Ureter (tissue), 1 donor: ENCODE measurements around the gene PGS1. TPM values are rescaled to one million over a fixed set of nuclear protein-coding genes. Genes with fewer than 3 reads are reported as not detected.
"Not testable (repeated sequence)": the region's sequence is repeated elsewhere in the genome, so short reads cannot be mapped to it uniquely, and the experiment has no call there.

ENCODE experiments used
- DNase-seq: peaks from one replicate; pipeline ENCODE4 v3.0.0-alpha.2; 2020; ENCODE audit warnings: low spot score
- total RNA-seq: library from RNA; stranded (reverse); gene quantifications from one replicate; pipeline ENCODE4 v1.2.4, GENCODE V29; 2023
- donor health status: DM: yes; HTN: yes; CAD: no.

PGS1 gene
- total RNA-seq, 1 donor from 2014 or later, result 73.2 TPM

- DNase-seq, result no peak
These were observed 65.9 kb downstream of the PGS1 start for GRCh38 chr17:78444392-78444791.

- DNase-seq, result no peak
These were observed 68.4 kb downstream of the PGS1 start for GRCh38 chr17:78446833-78447232.

- no peak for DNase-seq
These were observed 70.0 kb downstream of the PGS1 start for GRCh38 chr17:78448356-78448993.

- no peak for DNase-seq
These were observed 71.6 kb downstream of the PGS1 start for GRCh38 chr17:78449983-78450595.

- no peak for DNase-seq
These were observed 72.4 kb downstream of the PGS1 start for GRCh38 chr17:78450696-78451345.

- DNase-seq, result no peak
These were observed 73.3 kb downstream of the PGS1 start for GRCh38 chr17:78451753-78452152.

GRCh38 chr17:78454346-78454745, 75.9 kb downstream of the PGS1 start:
- no peak for DNase-seq

GRCh38 chr17:78458091-78458490, 79.6 kb downstream of the PGS1 start:
- DNase-seq, result no peak

GRCh38 chr17:78458736-78459335, 80.4 kb downstream of the PGS1 start:
- DNase-seq, result no peak

- DNase-seq, result no peak
These were observed 81.2 kb downstream of the PGS1 start for GRCh38 chr17:78459696-78460095.

- DNase-seq, result no peak
These were observed 81.8 kb downstream of the PGS1 start for GRCh38 chr17:78460176-78460675.

GRCh38 chr17:78460951-78461798, 82.7 kb downstream of the PGS1 start:
- DNase-seq, result no peak

- DNase-seq, result no peak
These were observed 83.3 kb downstream of the PGS1 start for GRCh38 chr17:78461799-78462053.

GRCh38 chr17:78462148-78462547, 83.7 kb downstream of the PGS1 start:
- no peak for DNase-seq

- not testable (repeated sequence) for DNase-seq
These were observed 87.8 kb downstream of the PGS1 start for GRCh38 chr17:78466109-78466785.

- no peak for DNase-seq
These were observed 88.6 kb downstream of the PGS1 start for GRCh38 chr17:78466786-78467715.

GRCh38 chr17:78468366-78468765, 89.9 kb downstream of the PGS1 start:
- DNase-seq, result no peak

GRCh38 chr17:78469443-78469842, 91.0 kb downstream of the PGS1 start:
- no peak for DNase-seq

GRCh38 chr17:78471635-78472034, 93.2 kb downstream of the PGS1 start:
- DNase-seq, result no peak
